Right renal cortex interstitium (tissue), 3 donors: ENCODE results near the gene ZNF69. TPM values are rescaled to one million over a fixed set of nuclear protein-coding genes. Genes with fewer than 3 reads are reported as not detected.
"Not testable (repeated sequence)": the region's sequence is repeated elsewhere in the genome, so short reads cannot be mapped to it uniquely, and the experiment has no call there.

Source experiments
- DNase-seq, 3 donors: peaks; one replicate each; pipeline ENCODE4 v3.0.0-alpha.2; 2013; ENCODE audit warnings: low read depth in 3 of 3, low spot score in 2 of 3
- polyA plus RNA-seq, 3 donors: library from polyadenylated mRNA; unstranded; fragments of 120-200 nt; gene quantifications; one replicate each; pipeline ENCODE4 v1.2.1, GENCODE V29; 2013; ENCODE audit not compliant: insufficient read length in 3 of 3

The ZNF69 gene
- polyA plus RNA-seq, 3 donors: 16.3 to 16.8 (median 16.4) TPM

GRCh38 chr19:11890634-11891033 is 3.1 kb downstream of the ZNF69 start:
- DNase-seq: no peak

GRCh38 chr19:11894851-11895250 is 7.3 kb downstream of the ZNF69 start:
- no peak for DNase-seq

GRCh38 chr19:11902228-11902627 is 14.6 kb downstream of the ZNF69 start:
- no peak for DNase-seq

GRCh38 chr19:11905928-11906327 is 18.3 kb downstream of the ZNF69 start:
- DNase-seq: no peak

- not testable (repeated sequence) for DNase-seq
These were observed 24.4 kb downstream of the ZNF69 start for GRCh38 chr19:11911937-11912336.

GRCh38 chr19:11914417-11915051 is 27.0 kb downstream of the ZNF69 start:
- not testable (repeated sequence) for DNase-seq

GRCh38 chr19:11921852-11922495 is 34.4 kb downstream of the ZNF69 start:
- no peak for DNase-seq

GRCh38 chr19:11924886-11925650 is 37.5 kb downstream of the ZNF69 start, which contains the start of gene ZNF700:
ZNF700 (plus strand) TSS chr19:11925107; CDS start chr19:11925211, 104 bp downstream.
- DNase-seq: peak; percentile 86 to 91 (median 90)

GRCh38 chr19:11925651-11926187 is 38.1 kb downstream of the ZNF69 start:
- not testable (repeated sequence) for DNase-seq

- no peak for DNase-seq
These were observed 39.6 kb downstream of the ZNF69 start for GRCh38 chr19:11927227-11927626.

GRCh38 chr19:11931051-11931450 is 43.5 kb downstream of the ZNF69 start:
- no peak for DNase-seq

- no peak for DNase-seq
These were observed 43.9 kb downstream of the ZNF69 start for GRCh38 chr19:11931513-11931912.

- not testable (repeated sequence) for DNase-seq
These were observed 48.2 kb downstream of the ZNF69 start for GRCh38 chr19:11935829-11936228.

GRCh38 chr19:11938383-11938782 is 50.8 kb downstream of the ZNF69 start:
- DNase-seq: not testable (repeated sequence)

- not testable (repeated sequence) for DNase-seq
These were observed 53.8 kb downstream of the ZNF69 start for GRCh38 chr19:11941361-11941887.

GRCh38 chr19:11942008-11942842 is 54.6 kb downstream of the ZNF69 start:
- DNase-seq: no peak

- DNase-seq: no peak
These were observed 55.2 kb downstream of the ZNF69 start for GRCh38 chr19:11942843-11943108.

GRCh38 chr19:11944656-11945055 is 57.1 kb downstream of the ZNF69 start:
- no peak for DNase-seq

GRCh38 chr19:11948646-11949045 is 61.1 kb downstream of the ZNF69 start:
- DNase-seq: no peak

GRCh38 chr19:11949201-11949600 is 61.6 kb downstream of the ZNF69 start:
- DNase-seq: no peak
